ENCODE data around the gene SEMA5A.

The SEMA5A gene

GRCh38 chr5:9189681-9190080 lies 356.2 kb downstream of the SEMA5A start:
- in situ Hi-C loops (cut with MboI; ENCODE audit: low pct_unique_long_range_greater_than_20kb, low sequenced_read_pairs, unreplicated experiment): no loop called here
- no peak for DNase-seq (ENCODE audit: low spot score)
- no peak for TF ChIP-seq CTCF (IDR thresholded peaks at IDR 0.05; ENCODE audit: extremely low read depth, insufficient read depth, missing control alignments)

- no peak for TF ChIP-seq CTCF (IDR thresholded peaks at IDR 0.05; ENCODE audit: extremely low read depth, insufficient read depth, missing control alignments)
- in situ Hi-C loops (cut with MboI; ENCODE audit: low pct_unique_long_range_greater_than_20kb, low sequenced_read_pairs, unreplicated experiment): no loop called here
- DNase-seq (ENCODE audit: low spot score): no peak
Measured at GRCh38 chr5:9188956-9189355, 356.9 kb downstream of the SEMA5A start.

- no peak for TF ChIP-seq CTCF (IDR thresholded peaks at IDR 0.05; ENCODE audit: extremely low read depth, insufficient read depth, missing control alignments)
- in situ Hi-C loops (cut with MboI; ENCODE audit: low pct_unique_long_range_greater_than_20kb, low sequenced_read_pairs, unreplicated experiment): no loop called here
- no peak for DNase-seq (ENCODE audit: low spot score)
Measured at GRCh38 chr5:9188131-9188530, 357.7 kb downstream of the SEMA5A start.

GRCh38 chr5:9187614-9188013 lies 358.3 kb downstream of the SEMA5A start:
- DNase-seq (ENCODE audit: low spot score): no peak
- in situ Hi-C loops (cut with MboI; ENCODE audit: low pct_unique_long_range_greater_than_20kb, low sequenced_read_pairs, unreplicated experiment): no loop called here
- no peak for TF ChIP-seq CTCF (IDR thresholded peaks at IDR 0.05; ENCODE audit: extremely low read depth, insufficient read depth, missing control alignments)

- TF ChIP-seq CTCF (IDR thresholded peaks at IDR 0.05; ENCODE audit: extremely low read depth, insufficient read depth, missing control alignments): no peak
- in situ Hi-C loops (cut with MboI; ENCODE audit: low pct_unique_long_range_greater_than_20kb, low sequenced_read_pairs, unreplicated experiment): no loop called here
Measured at GRCh38 chr5:9186069-9186468, 359.8 kb downstream of the SEMA5A start.

GRCh38 chr5:9183992-9184391 lies 361.9 kb downstream of the SEMA5A start:
- in situ Hi-C loops (cut with MboI; ENCODE audit: low pct_unique_long_range_greater_than_20kb, low sequenced_read_pairs, unreplicated experiment): no loop called here

More at GRCh38 chr5:9186069-9186468, 359.8 kb downstream of the SEMA5A start:
- no peak for DNase-seq (ENCODE audit: low spot score)

More at GRCh38 chr5:9183992-9184391, 361.9 kb downstream of the SEMA5A start:
- no peak for TF ChIP-seq CTCF (IDR thresholded peaks at IDR 0.05; ENCODE audit: extremely low read depth, insufficient read depth, missing control alignments)
- no peak for DNase-seq (ENCODE audit: low spot score)

All from GM13977 (cell line).